ENCODE measurements around the gene RAB7A. TPM values are rescaled to one million over a fixed set of nuclear protein-coding genes. Genes with fewer than 3 reads are reported as not detected.

The RAB7A gene
- total RNA-seq, 4 donors from 2014 or later, result 98.9 to 114 (median 110) TPM

- WGBS, 2 donors, result 90% methylated on average over 4 to 5 of the region's 5 CpGs
- Histone ChIP-seq H3K27ac (no peak overlapping the region), H3K4me1 (peaks cover 75 to 84% of the 10 kb centered on the region in 2 donors), H3K27me3 (no peaks in the 10 kb centered on the region), H3K9me3 (no peaks in the 10 kb centered on the region), H3K36me3 (no peaks in the 10 kb centered on the region), H3K4me3 (replicated peaks in 1 of 3) (no peak overlapping the region)
- no peak for TF ChIP-seq POLR2A (IDR thresholded peaks at IDR 0.05)
- TF ChIP-seq CTCF (IDR thresholded peaks at IDR 0.05), result no peak
- no peak for DNase-seq
- intact Hi-C loops (cut with DNase I), result loop anchor here (5.0 kb wide), 1 partner anchor 40 kb away; no protein-coding TSS in a partner anchor
Observed at GRCh38 chr3:128782282-128783146, 56.5 kb downstream of the RAB7A start.

- Histone ChIP-seq H3K27me3 (no peaks in the 10 kb centered on the region), H3K9me3 (no peaks in the 10 kb centered on the region), H3K4me3 (replicated peaks in 1 of 3) (no peak overlapping the region), H3K36me3 (no peaks in the 10 kb centered on the region), H3K27ac (no peak overlapping the region), H3K4me1 (peaks cover 76 to 89% of the 10 kb centered on the region in 2 donors)
- WGBS, 2 donors, result 78% methylated on average over 4 of the region's 4 CpGs
- TF ChIP-seq POLR2A (IDR thresholded peaks at IDR 0.05) (no peak), CTCF (IDR thresholded peaks at IDR 0.05) (no peak)
- no peak for DNase-seq
- intact Hi-C loops (cut with DNase I), result loop anchor here (5.0 kb wide), 1 partner anchor 41 kb away; no protein-coding TSS in a partner anchor
Observed at GRCh38 chr3:128783774-128784173, 57.8 kb downstream of the RAB7A start.

DNA sequence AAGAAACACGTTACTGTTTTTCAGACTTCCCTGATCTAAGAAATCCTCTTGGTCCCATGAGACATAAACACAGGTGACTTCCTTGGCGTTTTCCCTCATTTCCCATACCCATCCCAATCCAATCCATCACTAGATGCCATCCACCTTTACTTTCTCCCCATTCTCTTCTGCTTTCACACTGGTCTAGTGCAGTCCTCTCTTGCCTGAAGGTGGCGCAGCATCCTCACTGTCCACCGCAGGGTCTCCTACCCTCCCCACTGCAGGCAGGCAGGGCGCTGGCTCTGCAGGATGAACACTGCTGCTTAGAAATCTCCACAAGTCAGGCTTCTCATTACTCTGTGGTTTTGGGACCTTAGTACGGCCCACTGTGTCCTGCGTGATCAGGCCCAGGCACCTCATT lies 58.2 kb downstream of the RAB7A start:
- intact Hi-C loops (cut with DNase I), result loop anchor here (5.0 kb wide), 1 partner anchor 42 kb away; no protein-coding TSS in a partner anchor
- TF ChIP-seq POLR2A (IDR thresholded peaks at IDR 0.05) (no peak), CTCF (IDR thresholded peaks at IDR 0.05) (peak in 2 of 6 experiments; percentile 16 to 28)
- 82 to 84% methylated on average over 7 of the region's 7 CpGs for WGBS, 2 donors
- Histone ChIP-seq H3K4me1 (peaks cover 76 to 88% of the 10 kb centered on the region in 2 donors), H3K9me3 (no peaks in the 10 kb centered on the region), H3K36me3 (no peaks in the 10 kb centered on the region), H3K27ac (no peak overlapping the region), H3K27me3 (no peaks in the 10 kb centered on the region), H3K4me3 (replicated peaks in 1 of 3) (no peak overlapping the region)
- peak in 1 of 2 donors; percentile 27 for DNase-seq

GRCh38 chr3:128784843-128785242 lies 58.9 kb downstream of the RAB7A start:
- H3K27ac ChIP-seq, result no peak overlapping the region
- H3K27me3 ChIP-seq, result no peaks in the 10 kb centered on the region
- no peaks in the 10 kb centered on the region for H3K9me3 ChIP-seq
- peaks cover 73 to 83% of the 10 kb centered on the region in 2 donors for H3K4me1 ChIP-seq
- no peaks in the 10 kb centered on the region for H3K36me3 ChIP-seq
- peak in 1 of 2 donors; percentile 47 for DNase-seq
- H3K4me3 ChIP-seq (replicated peaks in 1 of 3), result no peak overlapping the region
- TF ChIP-seq POLR2A (IDR thresholded peaks at IDR 0.05), result no peak
- TF ChIP-seq CTCF (IDR thresholded peaks at IDR 0.05), result no peak
- 68 to 71% methylated on average over 3 of the region's 3 CpGs for WGBS, 2 donors
- intact Hi-C loops (cut with DNase I), result loop anchor here (5.0 kb wide), 2 partner anchors 43 to 103 kb away; no protein-coding TSS in a partner anchor

All from thyroid gland (tissue), 4 donors.